Spleen (tissue), 11 donors: ENCODE measurements around the gene NMUR1. TPM values are rescaled to one million over a fixed set of nuclear protein-coding genes. Genes with fewer than 3 reads are reported as not detected.

Source experiments
- DNase-seq: peaks from one replicate; pipeline ENCODE4 v3.0.0-alpha.2; 2020
- H3K27ac ChIP-seq, 8 donors: fragments of 200-600 bp; sonication (generic) in 7 of 8; 1 replicate in 4 of 8; 2 replicates in 4 of 8; pipeline versions ENCODE4 v1.5.0 to v1.8.0; 2016 to 2021; ENCODE audit warnings: inconsistent platforms in 4 of 8, mild to moderate bottlenecking in 4 of 8, moderate library complexity in 1 of 8
- H3K27me3 ChIP-seq, 7 donors: fragments of 200-600 bp; sonication (generic) in 6 of 7; replicated peaks in 1 of 7; 1 replicate in 4 of 7; 2 replicates in 3 of 7; pipeline versions ENCODE4 v1.5.0 to v1.8.0; 2016 to 2021; ENCODE audit warnings: inconsistent platforms in 3 of 7, mild to moderate bottlenecking in 1 of 7
- H3K36me3 ChIP-seq, 6 donors: fragments of 200-600 bp; sonication (generic) in 5 of 6; 1 replicate in 4 of 6; 2 replicates in 2 of 6; pipeline versions ENCODE4 v1.5.0 to v1.8.0; 2016 to 2021; ENCODE audit warnings: inconsistent platforms in 2 of 6
- H3K4me1 ChIP-seq, 6 donors: fragments of 200-600 bp; sonication (generic) in 5 of 6; 1 replicate in 3 of 6; 2 replicates in 3 of 6; pipeline versions ENCODE4 v1.5.0 to v1.8.0; 2016 to 2021; ENCODE audit warnings: inconsistent platforms in 3 of 6
- H3K4me3 ChIP-seq, 8 donors: fragments of 200-600 bp; sonication (generic) in 7 of 8; 1 replicate in 4 of 8; 2 replicates in 4 of 8; pipeline versions ENCODE4 v1.5.0 to v1.8.0; 2016 to 2021; ENCODE audit warnings: inconsistent platforms in 4 of 8, mild to moderate bottlenecking in 4 of 8, moderate library complexity in 2 of 8
- H3K9me3 ChIP-seq, 8 donors: fragments of 200-600 bp; sonication (generic) in 7 of 8; 1 replicate in 4 of 8; 2 replicates in 4 of 8; pipeline versions ENCODE4 v1.5.0 to v1.8.0; 2016 to 2021; ENCODE audit warnings: inconsistent platforms in 4 of 8
- POLR2A ChIP-seq, 3 donors: fragments of 450-650 bp; IDR thresholded peaks; one replicate each; pipeline ENCODE4 v1.5.1; 2017; ENCODE audit warnings: antibody characterized with exemption in 3 of 3, mild to moderate bottlenecking in 1 of 3
- POLR2AphosphoS5 ChIP-seq, 3 donors: sonication (generic); formaldehyde crosslinking; IDR thresholded peaks; one replicate each; pipeline ENCODE4 v1.5.1; 2017; ENCODE audit warnings: antibody characterized with exemption in 3 of 3
- WGBS, 5 donors: extraction: QIAGEN DNeasy Blood & Tissue Kit in 3 of 5; methylation state at CpG; one replicate each; pipeline versions ENCODE4 v1.1.5 to v1.1.7; 2013 to 2018; 5-methylcytosine and 5-hydroxymethylcytosine counted together
- intact Hi-C: fragments of 100-400 bp; cut with DNase I; formaldehyde crosslinking; loops from one replicate; pipeline ENCODE4 v1.15.0; 2023; ENCODE audit warnings: low total_unique reads
- polyA plus RNA-seq, 3 donors: library from polyadenylated mRNA; stranded (reverse); fragments of 200-250 nt; gene quantifications; one replicate each; pipeline ENCODE4 v1.2.1, GENCODE V29; 2013
- total RNA-seq, 7 donors: library from RNA; depleted of rRNA in 3 of 7; stranded (reverse); fragments of >200 nt in 3 of 7; fragmentation: NEBNext Ultra II Directional in 4 of 7; extraction: Animal tissue kit (Norgen Biotek cat#: 25700) in 4 of 7; gene quantifications; one replicate each; pipeline versions ENCODE4 v1.1.0 to v1.2.1, GENCODE V29; 2016 to 2021
- TF ChIP-seq, protein P1 (sequence below), 11 experiments: fragments of 200-600 bp in 7 of 11; fragments of 450-650 bp in 4 of 11; sonication (generic) in 4 of 11; IDR thresholded peaks in 8 of 11; conservative IDR thresholded peaks in 3 of 11; 1 replicate in 7 of 11; 2 replicates in 4 of 11; pipeline versions ENCODE4 v1.4.0 to v1.8.0; 2016 to 2021; ENCODE audit warnings: antibody characterized with exemption in 11 of 11, inconsistent platforms in 4 of 11, mild to moderate bottlenecking in 1 of 11
- donor health status: healthy with polysubstance abuse.
- donor health status: DM: no; HTN: no; CAD: no; lungs with moderate emphysema.
- donor health status: DM: no; HTN: no; CAD: no.
- donor health status: Bipolar disorder and iron deficiency.
- donor health status: healthy.
- donor health status: DM: no; HTN: no; CAD: no.
- donor health status: DM: yes; HTN: yes; CAD: no.

Gene NMUR1
- total and polyA plus RNA-seq, 10 donors = 0.32 to 6.2 (median 2.5) TPM

DNA sequence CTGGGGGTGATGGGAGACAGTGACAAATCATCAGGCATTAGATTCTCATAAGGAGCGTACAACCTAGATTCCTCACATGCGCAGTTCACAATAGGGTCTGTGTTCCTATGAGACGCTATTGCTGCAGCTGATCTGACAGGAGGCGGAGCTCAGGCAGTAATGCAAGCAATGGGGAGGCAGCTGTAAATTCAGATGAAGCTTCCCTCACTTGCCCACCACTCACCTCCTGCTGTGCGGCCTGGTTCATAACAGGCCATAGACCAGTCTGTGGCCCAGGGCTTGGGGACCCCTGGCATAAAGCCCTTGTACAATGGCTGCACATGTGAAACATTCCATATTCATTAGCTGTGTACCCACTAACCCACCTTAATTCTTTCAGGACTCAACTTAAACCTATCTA is 18.0 kb downstream of the NMUR1 start:
- Histone ChIP-seq H3K9me3 (no peaks in the 10 kb centered on the region), H3K27ac (no peak overlapping the region), H3K4me1 (peaks cover 0 to 22% (median 14%) of the 10 kb centered on the region in 6 donors), H3K4me3 (no peak overlapping the region), H3K36me3 (no peaks in the 10 kb centered on the region), H3K27me3 (no peaks in the 10 kb centered on the region)
- no peak for DNase-seq
- 71 to 91% (median 87%) methylated on average over 5 of the region's 5 CpGs for WGBS, 5 donors
- TF ChIP-seq, protein P1, sequence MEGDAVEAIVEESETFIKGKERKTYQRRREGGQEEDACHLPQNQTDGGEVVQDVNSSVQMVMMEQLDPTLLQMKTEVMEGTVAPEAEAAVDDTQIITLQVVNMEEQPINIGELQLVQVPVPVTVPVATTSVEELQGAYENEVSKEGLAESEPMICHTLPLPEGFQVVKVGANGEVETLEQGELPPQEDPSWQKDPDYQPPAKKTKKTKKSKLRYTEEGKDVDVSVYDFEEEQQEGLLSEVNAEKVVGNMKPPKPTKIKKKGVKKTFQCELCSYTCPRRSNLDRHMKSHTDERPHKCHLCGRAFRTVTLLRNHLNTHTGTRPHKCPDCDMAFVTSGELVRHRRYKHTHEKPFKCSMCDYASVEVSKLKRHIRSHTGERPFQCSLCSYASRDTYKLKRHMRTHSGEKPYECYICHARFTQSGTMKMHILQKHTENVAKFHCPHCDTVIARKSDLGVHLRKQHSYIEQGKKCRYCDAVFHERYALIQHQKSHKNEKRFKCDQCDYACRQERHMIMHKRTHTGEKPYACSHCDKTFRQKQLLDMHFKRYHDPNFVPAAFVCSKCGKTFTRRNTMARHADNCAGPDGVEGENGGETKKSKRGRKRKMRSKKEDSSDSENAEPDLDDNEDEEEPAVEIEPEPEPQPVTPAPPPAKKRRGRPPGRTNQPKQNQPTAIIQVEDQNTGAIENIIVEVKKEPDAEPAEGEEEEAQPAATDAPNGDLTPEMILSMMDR (IDR thresholded peaks at IDR 0.05 in 8 of 11, conservative IDR thresholded peaks at IDR 0.05 in 3 of 11) = no peak
- no peak for TF ChIP-seq POLR2AphosphoS5 (IDR thresholded peaks at IDR 0.05)
- no peak for TF ChIP-seq POLR2A (IDR thresholded peaks at IDR 0.05)
- intact Hi-C loops = no loop called here

DNA sequence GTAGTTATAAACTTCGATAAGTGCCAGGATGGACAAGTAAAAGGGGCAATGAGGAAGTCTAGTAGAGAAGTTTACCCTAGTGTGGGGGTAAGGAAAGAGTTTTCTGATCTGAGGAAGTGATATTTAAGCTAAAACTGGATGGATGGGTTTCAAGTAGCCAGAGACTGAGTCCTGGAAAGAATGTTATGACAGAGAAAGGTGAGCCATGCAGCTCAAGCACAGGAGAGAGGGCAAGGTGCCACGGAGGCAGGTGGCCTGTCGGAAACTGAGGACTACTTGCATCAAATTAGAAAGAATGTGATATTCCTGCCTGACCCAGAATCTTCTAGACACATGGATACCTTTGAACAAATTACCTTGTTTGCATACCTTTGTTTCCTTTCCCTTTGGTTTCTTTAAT is 26.5 kb downstream of the NMUR1 start:
- intact Hi-C loops = no loop called here
- TF ChIP-seq, protein P1 (IDR thresholded peaks at IDR 0.05 in 8 of 11, conservative IDR thresholded peaks at IDR 0.05 in 3 of 11) = no peak
- TF ChIP-seq POLR2A (IDR thresholded peaks at IDR 0.05) (no peak), POLR2AphosphoS5 (IDR thresholded peaks at IDR 0.05) (no peak)
- no peak for DNase-seq

DNA sequence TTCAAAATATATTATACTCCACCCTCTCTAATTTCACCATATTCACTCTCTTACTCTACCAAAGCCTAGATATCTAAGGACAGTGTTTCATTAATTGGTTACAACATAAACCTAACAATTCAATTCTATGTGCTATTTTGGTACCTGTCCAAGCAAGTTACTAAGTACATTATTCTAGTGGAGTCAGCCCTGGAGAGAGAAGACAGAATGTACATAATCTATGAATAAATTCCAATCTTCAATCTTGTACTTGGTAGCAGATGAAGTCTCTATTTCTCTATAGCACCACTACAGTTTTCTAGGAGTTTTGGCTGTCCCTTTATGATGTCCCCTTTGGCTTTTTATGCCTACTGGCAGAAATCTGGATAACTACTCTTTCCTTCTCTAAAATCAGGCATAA is 27.6 kb downstream of the NMUR1 start:
- DNase-seq = no peak
- H3K4me3 ChIP-seq = no peak overlapping the region
- no peaks in the 10 kb centered on the region for H3K27me3 ChIP-seq
- H3K36me3 ChIP-seq = peaks cover 0 to 19% (median 3%) of the 10 kb centered on the region in 6 donors
- no peaks in the 10 kb centered on the region for H3K9me3 ChIP-seq
- no peak for TF ChIP-seq POLR2A (IDR thresholded peaks at IDR 0.05)
- TF ChIP-seq POLR2AphosphoS5 (IDR thresholded peaks at IDR 0.05) = no peak
- TF ChIP-seq, protein P1 (IDR thresholded peaks at IDR 0.05 in 8 of 11, conservative IDR thresholded peaks at IDR 0.05 in 3 of 11) = no peak
- intact Hi-C loops = no loop called here
- no peaks in the 10 kb centered on the region for H3K4me1 ChIP-seq
- no peak overlapping the region for H3K27ac ChIP-seq

More for the DNA sequence above, 26.5 kb downstream of the NMUR1 start:
- Histone ChIP-seq H3K36me3 (peaks cover 0 to 19% (median 3%) of the 10 kb centered on the region in 6 donors), H3K27me3 (no peaks in the 10 kb centered on the region), H3K4me3 (no peak overlapping the region), H3K27ac (no peak overlapping the region), H3K4me1 (no peaks in the 10 kb centered on the region), H3K9me3 (no peaks in the 10 kb centered on the region)
- WGBS, 5 donors = 84 to 96% (median 88%) methylated on average over 3 of the region's 3 CpGs

DNA sequence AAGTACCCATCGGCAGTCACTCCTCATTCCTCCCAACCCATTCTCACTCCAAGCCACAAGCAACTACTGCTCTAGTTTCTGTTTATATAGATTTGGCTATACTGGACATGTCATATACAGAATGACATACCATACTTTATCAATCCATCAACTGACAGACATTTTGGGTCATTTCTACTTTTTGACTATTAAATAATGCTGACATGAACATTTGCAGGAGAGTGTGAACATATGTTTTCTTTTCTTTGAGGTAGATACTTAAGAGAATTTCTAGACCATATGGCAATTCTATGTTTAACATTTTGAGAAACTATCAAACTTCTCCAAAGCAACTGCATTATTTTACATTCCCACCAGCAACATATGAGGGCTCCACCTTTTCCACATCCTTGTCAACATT is 32.6 kb downstream of the NMUR1 start:
- Histone ChIP-seq H3K27me3 (no peaks in the 10 kb centered on the region), H3K36me3 (peaks cover 0 to 3% (median 0%) of the 10 kb centered on the region in 6 donors), H3K9me3 (no peaks in the 10 kb centered on the region), H3K27ac (no peak overlapping the region), H3K4me1 (no peaks in the 10 kb centered on the region), H3K4me3 (no peak overlapping the region)
- 91 to 97% (median 95%) methylated on average over 1 of the region's 1 CpG for WGBS, 5 donors
- no peak for DNase-seq
- no peak for TF ChIP-seq POLR2A (IDR thresholded peaks at IDR 0.05)
- TF ChIP-seq POLR2AphosphoS5 (IDR thresholded peaks at IDR 0.05) = no peak
- TF ChIP-seq, protein P1 (IDR thresholded peaks at IDR 0.05 in 8 of 11, conservative IDR thresholded peaks at IDR 0.05 in 3 of 11) = no peak
- intact Hi-C loops = no loop called here
